Cerebellar nuclear complex (tissue), 1 donor: ENCODE data around the gene PRELID3B.
"Not testable (repeated sequence)": the region's sequence is repeated elsewhere in the genome, so short reads cannot be mapped to it uniquely, and the experiment has no call there.

Experiments used
- DNase-seq, 2 experiments: peaks; one replicate each; lab custom pipeline; 2025; lab: John Stamatoyannopoulos, UW

The PRELID3B gene

GRCh38 chr20:59048681-59049030 is 6.1 kb upstream of the PRELID3B start:
- no peak for DNase-seq

GRCh38 chr20:59047938-59048680 is 5.5 kb upstream of the PRELID3B start:
- no peak for DNase-seq

- no peak for DNase-seq
Measured at GRCh38 chr20:59046862-59047261, 4.3 kb upstream of the PRELID3B start.

GRCh38 chr20:59044796-59045195 is 2.2 kb upstream of the PRELID3B start:
- no peak for DNase-seq

GRCh38 chr20:59044295-59044694 is 1.7 kb upstream of the PRELID3B start:
- no peak for DNase-seq

GRCh38 chr20:59043698-59044097 is 1.1 kb upstream of the PRELID3B start:
- DNase-seq, result no peak

- peak in 1 of 2 experiments; percentile 41 for DNase-seq
Measured at GRCh38 chr20:59042796-59043631, 428 bp upstream of the PRELID3B start.

GRCh38 chr20:59041487-59041886 is 1.1 kb downstream of the PRELID3B start:
- not testable (repeated sequence) for DNase-seq

- no peak for DNase-seq
Measured at GRCh38 chr20:59040667-59041066, 1.9 kb downstream of the PRELID3B start.

- DNase-seq, result no peak
Measured at GRCh38 chr20:59039233-59039632, 3.4 kb downstream of the PRELID3B start.

- DNase-seq, result no peak
Measured at GRCh38 chr20:59037386-59037785, 5.2 kb downstream of the PRELID3B start.

- DNase-seq, result no peak
Measured at GRCh38 chr20:59035381-59035780, 7.2 kb downstream of the PRELID3B start.

GRCh38 chr20:59033616-59034165 is 8.9 kb downstream of the PRELID3B start:
- no peak for DNase-seq

GRCh38 chr20:59033093-59033492 is 9.5 kb downstream of the PRELID3B start:
- no peak for DNase-seq

GRCh38 chr20:59032713-59033059 is 9.9 kb downstream of the PRELID3B start:
- no peak for DNase-seq

- DNase-seq, result peak; percentile 74 to 76
Measured at GRCh38 chr20:59032023-59032712, 10.4 kb downstream of the PRELID3B start, which contains the start of gene ATP5F1E. TSS of gene ATP5F1E (minus strand) at chr20:59032335. CDS start at chr20:59032251, 84 bp downstream.

GRCh38 chr20:59031564-59032022 is 11.0 kb downstream of the PRELID3B start:
- no peak for DNase-seq

- DNase-seq, result no peak
Measured at GRCh38 chr20:59030911-59031563, 11.5 kb downstream of the PRELID3B start.

- DNase-seq, result no peak
Measured at GRCh38 chr20:59028812-59029211, 13.8 kb downstream of the PRELID3B start.

- no peak for DNase-seq
Measured at GRCh38 chr20:59027741-59028320, 14.8 kb downstream of the PRELID3B start.
